Right forelimb (tissue), 1 donor: Measurements from ENCODE around the gene DOCK7.
"Not testable (repeated sequence)": the region's sequence is repeated elsewhere in the genome, so short reads cannot be mapped to it uniquely, and the experiment has no call there.

Experiments
- DNase-seq: peaks from one replicate; pipeline ENCODE4 v3.0.0-alpha.2; 2018

Gene DOCK7

GRCh38 chr1:62527346-62527745, 160.8 kb downstream of the DOCK7 start:
- DNase-seq, result not testable (repeated sequence)

- no peak for DNase-seq
Measured at GRCh38 chr1:62523860-62524259, 164.3 kb downstream of the DOCK7 start.

- DNase-seq, result no peak
Measured at GRCh38 chr1:62516600-62516999, 171.6 kb downstream of the DOCK7 start.

GRCh38 chr1:62514746-62515423, 173.3 kb downstream of the DOCK7 start:
- DNase-seq, result no peak

GRCh38 chr1:62513013-62513412, 175.2 kb downstream of the DOCK7 start:
- DNase-seq, result no peak

GRCh38 chr1:62509028-62509427, 179.2 kb downstream of the DOCK7 start:
- no peak for DNase-seq

GRCh38 chr1:62508187-62508758, 179.9 kb downstream of the DOCK7 start:
- no peak for DNase-seq

- no peak for DNase-seq
Measured at GRCh38 chr1:62500210-62500609, 188.0 kb downstream of the DOCK7 start.

GRCh38 chr1:62494137-62494536, 194.0 kb downstream of the DOCK7 start:
- no peak for DNase-seq

GRCh38 chr1:62493656-62494055, 194.5 kb downstream of the DOCK7 start:
- DNase-seq, result no peak

GRCh38 chr1:62492521-62492920, 195.7 kb downstream of the DOCK7 start:
- DNase-seq, result no peak

- DNase-seq, result no peak
Measured at GRCh38 chr1:62487956-62488355, 200.2 kb downstream of the DOCK7 start.

- no peak for DNase-seq
Measured at GRCh38 chr1:62484824-62485468, 203.2 kb downstream of the DOCK7 start.

GRCh38 chr1:62481681-62482080, 206.5 kb downstream of the DOCK7 start:
- DNase-seq, result no peak

- no peak for DNase-seq
Measured at GRCh38 chr1:62476525-62477219, 211.5 kb downstream of the DOCK7 start.

GRCh38 chr1:62467092-62467491, 221.1 kb downstream of the DOCK7 start:
- no peak for DNase-seq

- no peak for DNase-seq
Measured at GRCh38 chr1:62462370-62462769, 225.8 kb downstream of the DOCK7 start.

GRCh38 chr1:62457955-62458354, 230.2 kb downstream of the DOCK7 start:
- no peak for DNase-seq

- DNase-seq, result no peak
Measured at GRCh38 chr1:62452951-62453350, 235.2 kb downstream of the DOCK7 start.

GRCh38 chr1:62450301-62450700, 237.9 kb downstream of the DOCK7 start:
- no peak for DNase-seq

GRCh38 chr1:62448221-62448933, 239.8 kb downstream of the DOCK7 start:
- no peak for DNase-seq

GRCh38 chr1:62444701-62445100, 243.5 kb downstream of the DOCK7 start:
- DNase-seq, result no peak
